NCI-H82 (cell line): ENCODE data around the gene GMFB.

Experiments
- DNase-seq: peaks from one replicate; lab custom pipeline; 2025; lab: John Stamatoyannopoulos, UW

Gene GMFB

DNA sequence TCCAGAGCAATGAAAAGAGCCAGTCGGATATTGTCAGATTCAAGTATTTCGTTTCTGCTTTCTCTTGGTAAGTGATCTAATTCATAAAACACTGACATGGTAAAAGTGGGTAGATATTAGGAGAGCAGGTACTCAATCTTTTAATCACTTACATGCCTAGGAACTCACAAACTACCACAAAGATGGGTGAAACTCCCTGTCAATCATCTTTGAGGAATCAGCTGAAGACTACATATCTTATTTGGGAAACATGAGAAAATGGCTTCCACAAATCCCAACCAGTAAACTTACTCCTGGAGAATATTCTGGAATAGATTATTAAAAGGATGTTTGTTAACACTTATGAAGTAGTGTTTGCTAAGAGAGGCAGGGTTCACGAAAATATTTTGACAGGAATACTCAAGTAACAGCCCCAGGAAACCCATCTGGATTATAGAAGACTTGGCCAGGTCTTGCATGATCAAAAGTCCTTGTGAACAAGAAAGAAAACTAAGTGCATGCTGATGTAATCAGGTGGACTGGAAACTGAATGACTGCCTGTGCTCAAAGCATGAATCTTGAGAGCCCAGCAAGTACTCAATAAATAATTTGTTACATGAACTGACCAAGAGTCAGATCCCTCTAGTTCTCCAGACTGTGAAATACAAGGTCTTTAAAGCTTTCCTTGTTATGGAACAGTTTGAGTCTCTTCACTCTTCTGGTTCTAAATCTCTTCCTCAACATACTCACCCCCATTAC lies 63.1 kb downstream of the GMFB start:
- no peak for DNase-seq

DNA sequence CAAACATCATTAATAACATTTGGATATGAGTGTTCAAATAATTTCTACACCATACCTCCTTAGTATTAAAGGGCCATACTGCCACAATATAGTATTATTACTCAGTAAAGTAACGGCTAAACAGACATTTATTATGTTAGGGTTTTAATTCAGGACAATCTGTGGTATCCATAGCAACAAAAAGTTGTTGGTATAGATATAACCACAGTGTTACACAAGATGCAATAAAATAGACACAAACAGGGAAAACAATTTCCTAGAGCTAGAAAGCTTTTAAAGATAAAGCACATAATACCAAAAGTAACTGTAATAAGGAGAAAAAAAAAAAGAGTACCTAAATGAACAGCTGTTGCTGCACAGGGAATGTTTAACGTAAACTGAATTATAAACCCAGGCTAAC lies 63.7 kb downstream of the GMFB start:
- no peak for DNase-seq
